HepG2 (cell line): Measurements from ENCODE around the gene ZNF503. TPM values are rescaled to one million over a fixed set of nuclear protein-coding genes. Genes with fewer than 3 reads are reported as not detected.

Experiments used
- ATAC-seq: fragments of 200-7000 bp; cut with Tn5 transposase; 3 replicates; pipeline ENCODE4 v1.9.1; 2020; ENCODE audit warnings: mild to moderate bottlenecking, moderate library complexity
- BruUV-seq: library from RNA; stranded (reverse); fragments of 400-500 nt; replicated peaks from 2 replicates; lab custom pipeline; 2021; lab: Mats Ljungman, UMichigan
- CTCF ChIA-PET: fragments of 300-600 bp; formaldehyde crosslinking; extraction: SDS; loops from one replicate; lab custom pipeline; 2021; ENCODE audit warnings: low total read pairs, inconsistent platforms, low intra/inter-chr PET ratio; lab: Yijun Ruan, JAX
- POLR2A ChIA-PET: fragments of 350-600 bp; sonication (Branson Sonifier 250); formaldehyde crosslinking; loops from one replicate; lab custom pipeline; 2020; ENCODE audit warnings: antibody characterized with exemption, inconsistent platforms; lab: Yijun Ruan, JAX
- DNase-seq: peaks from one replicate; pipeline ENCODE4 v3.0.0-alpha.2; 2015; ENCODE audit warnings: low spot score
- FAIRE-seq: peaks from 3 replicates; lab custom pipeline; 2011; peaks lifted over from hg19 to GRCh38; lab: Jason Lieb, UNC
- H2AFZ ChIP-seq: one replicate; pipeline ENCODE4 v1.6.1; 2011; ENCODE audit warnings: low read length, inconsistent platforms
- H3K27ac ChIP-seq: fragments of 300-600 bp; 3 replicates; pipeline ENCODE4 v1.8.0; 2011; ENCODE audit warnings: mixed run types, mild to moderate bottlenecking, mixed read lengths, low read length, inconsistent platforms; ENCODE audit not compliant: insufficient read depth; ENCODE audit errors: extremely low read length
- H3K27me3 ChIP-seq, 2 experiments: fragments of 200-600 bp in 1 of 2; 2 replicates in 1 of 2; 3 replicates in 1 of 2; pipeline versions ENCODE4 v1.6.0 to v1.8.0; 2011; ENCODE audit warnings: low read length in 2 of 2, mild to moderate bottlenecking in 2 of 2, moderate library complexity in 2 of 2, inconsistent platforms in 1 of 2; ENCODE audit not compliant: insufficient read depth in 2 of 2, control insufficient read depth in 1 of 2
- H3K36me3 ChIP-seq, 2 experiments: fragments of 200-600 bp in 1 of 2; replicated peaks in 1 of 2; 2 replicates in 1 of 2; 3 replicates in 1 of 2; pipeline versions ENCODE4 v1.5.1 to v1.8.0; 2011; ENCODE audit warnings: low read length in 2 of 2, inconsistent platforms in 1 of 2; ENCODE audit not compliant: insufficient read depth in 2 of 2, control insufficient read depth in 1 of 2
- H3K4me1 ChIP-seq: 2 replicates; pipeline ENCODE4 v1.5.1; 2012; ENCODE audit warnings: low read length, inconsistent platforms; ENCODE audit not compliant: insufficient read depth
- H3K4me2 ChIP-seq: 2 replicates; pipeline ENCODE4 v1.6.0; 2011; ENCODE audit warnings: low read depth, low read length, inconsistent platforms
- H3K4me3 ChIP-seq, 3 experiments: fragments of 200-600 bp in 1 of 3; sonication (generic), shearing (Covaris generic) in 1 of 3; replicated peaks in 1 of 3; 2 replicates each; pipeline ENCODE4 v1.5.1; 2011 to 2016; ENCODE audit warnings: low read length in 3 of 3, inconsistent platforms in 2 of 3, low read depth in 2 of 3, mild to moderate bottlenecking in 2 of 3, control low read depth in 1 of 3, mixed read lengths in 1 of 3; ENCODE audit not compliant: insufficient read depth in 1 of 3
- H3K79me2 ChIP-seq: one replicate; pipeline ENCODE4 v1.6.1; 2011; ENCODE audit warnings: low read length, inconsistent platforms; ENCODE audit not compliant: insufficient read depth
- H3K9ac ChIP-seq: 2 replicates; pipeline ENCODE4 v1.6.0; 2011; ENCODE audit warnings: mild to moderate bottlenecking, low read depth, low read length, inconsistent platforms; ENCODE audit not compliant: insufficient read depth
- H3K9me3 ChIP-seq: 2 replicates; pipeline ENCODE4 v1.5.1; 2012; ENCODE audit warnings: mild to moderate bottlenecking, low read length
- H4K20me1 ChIP-seq: 2 replicates; pipeline ENCODE4 v1.6.0; 2011; ENCODE audit warnings: inconsistent platforms, mild to moderate bottlenecking, low read length, moderate library complexity; ENCODE audit not compliant: insufficient read depth
- ARNT ChIP-seq: fragments of 450-650 bp; IDR thresholded peaks from 2 replicates; pipeline ENCODE4 v1.6.1; 2017
- CEBPG ChIP-seq: IDR thresholded peaks from 2 replicates; pipeline ENCODE4 v1.6.1; 2016
- EP300 ChIP-seq, 3 experiments: sonication (generic) in 1 of 3; formaldehyde crosslinking in 1 of 3; IDR thresholded peaks; 2 replicates each; pipeline versions ENCODE4 v1.5.1 to v1.6.1; 2011 to 2020; ENCODE audit warnings: low read depth in 2 of 3, low read length in 2 of 3, borderline replicate concordance in 1 of 3, improper control_type of control experiment in 1 of 3, mild to moderate bottlenecking in 1 of 3, missing genetic modification reagents in 1 of 3, moderate library complexity in 1 of 3
- GATAD1 ChIP-seq: IDR thresholded peaks from 2 replicates; pipeline ENCODE4 v1.6.1; 2016; ENCODE audit warnings: missing genetic modification reagents, missing compliant biosample characterization
- GATAD2A ChIP-seq: IDR thresholded peaks from 2 replicates; pipeline ENCODE4 v1.6.1; 2016
- HMG20B ChIP-seq: conservative IDR thresholded peaks from 2 replicates; pipeline ENCODE4 v1.6.1; 2016; ENCODE audit warnings: missing genetic modification reagents, missing compliant biosample characterization
- HNF4A ChIP-seq: sonication (generic); formaldehyde crosslinking; IDR thresholded peaks from 2 replicates; pipeline ENCODE4 v1.4.0; 2020; ENCODE audit warnings: missing genetic modification reagents
- HNF4G ChIP-seq, 2 experiments: sonication (generic) in 1 of 2; formaldehyde crosslinking in 1 of 2; IDR thresholded peaks; 2 replicates each; pipeline versions ENCODE4 v1.4.0 to v1.6.1; 2011 to 2020; ENCODE audit warnings: borderline replicate concordance in 2 of 2, low read depth in 2 of 2, mild to moderate bottlenecking in 2 of 2, low read length in 1 of 2, missing genetic modification reagents in 1 of 2, moderate library complexity in 1 of 2
- RARA ChIP-seq: IDR thresholded peaks from 2 replicates; pipeline ENCODE4 v1.6.1; 2016; ENCODE audit warnings: missing genetic modification reagents, missing compliant biosample characterization
- SALL1 ChIP-seq: sonication (generic); formaldehyde crosslinking; IDR thresholded peaks from 2 replicates; pipeline ENCODE4 v1.8.0; 2022; ENCODE audit warnings: mild to moderate bottlenecking, missing genetic modification reagents
- SMC3 ChIP-seq: IDR thresholded peaks from 2 replicates; pipeline ENCODE4 v1.6.1; 2011; ENCODE audit warnings: low read length, improper control_type of control experiment
- SUZ12 ChIP-seq: fragments of 150-350 bp; IDR thresholded peaks from 2 replicates; pipeline ENCODE4 v1.6.1; 2014; ENCODE audit warnings: low read depth, low read length
- TEAD3 ChIP-seq: optimal IDR thresholded peaks from 2 replicates; pipeline ENCODE3; 2016; ENCODE audit warnings: borderline replicate concordance
- TRIM22 ChIP-seq: fragments of 450-650 bp; IDR thresholded peaks from 2 replicates; pipeline ENCODE4 v1.6.1; 2017
- ZFX ChIP-seq: sonication (generic); formaldehyde crosslinking; IDR thresholded peaks from 2 replicates; pipeline ENCODE4 v1.4.0; 2020; ENCODE audit warnings: mild to moderate bottlenecking, low read depth, missing genetic modification reagents, moderate library complexity
- ZFY ChIP-seq: sonication (generic); formaldehyde crosslinking; IDR thresholded peaks from 2 replicates; pipeline ENCODE4 v1.4.0; 2020; ENCODE audit warnings: missing genetic modification reagents
- ZNF225 ChIP-seq: sonication (generic); formaldehyde crosslinking; IDR thresholded peaks from 2 replicates; pipeline ENCODE4 v1.4.0; 2020; ENCODE audit warnings: mild to moderate bottlenecking, missing genetic modification reagents
- ZNF326 ChIP-seq: sonication (generic); formaldehyde crosslinking; IDR thresholded peaks from 2 replicates; pipeline ENCODE4 v1.4.0; 2020; ENCODE audit warnings: missing genetic modification reagents, borderline replicate concordance
- WGBS: methylation state at CpG from one replicate; pipeline ENCODE4 v1.1.6; 2017; ENCODE audit warnings: low lambda C conversion rate; 5-methylcytosine and 5-hydroxymethylcytosine counted together
- in situ Hi-C: cut with HindIII; loops from 2 replicates; pipeline ENCODE4 v1.10.0; 2017; ENCODE audit warnings: low pct_unique_long_range_greater_than_20kb; ENCODE audit not compliant: extremely low pct_ligation_motif_present
- intact Hi-C: fragments of 100-400 bp; cut with micrococcal nuclease; formaldehyde crosslinking; loops from one replicate; pipeline ENCODE4 v1.10.0; 2022; ENCODE audit not compliant: unreplicated experiment
- polyA plus RNA-seq, 8 experiments: library from polyadenylated mRNA; depleted of rRNA in 3 of 8; stranded (reverse) in 7 of 8; unstranded in 1 of 8; fragments of >200 nt; fragmentation: Illumina TruSeq in 4 of 8; extraction: Trizol in 4 of 8; gene quantifications; 2 replicates each; pipeline versions ENCODE4 v1.2.1 to v1.2.3, GENCODE V29; 2011 to 2016; ENCODE audit warnings: low read depth in 4 of 8, missing spikeins in 1 of 8, mixed read lengths in 1 of 8; ENCODE audit not compliant: insufficient read depth in 1 of 8
- total RNA-seq, 5 experiments: library from RNA; depleted of rRNA; stranded (reverse); fragments of >200 nt; fragmentation: Illumina TruSeq; extraction: Trizol; gene quantifications; 2 replicates each; pipeline ENCODE4 v1.2.3, GENCODE V29; 2016; ENCODE audit warnings: low read depth in 1 of 5
- TF ChIP-seq, protein P1 (sequence below): sonication (generic); formaldehyde crosslinking; IDR thresholded peaks from 2 replicates; pipeline ENCODE4 v1.4.0; 2020; ENCODE audit warnings: missing genetic modification reagents, borderline replicate concordance

The ZNF503 gene
- total and polyA plus RNA-seq, 2 of the 13 experiments (the other 11 are each of a cell fraction or from before 2014, with no cell fraction given): 2.7 to 8.3 TPM

DNA sequence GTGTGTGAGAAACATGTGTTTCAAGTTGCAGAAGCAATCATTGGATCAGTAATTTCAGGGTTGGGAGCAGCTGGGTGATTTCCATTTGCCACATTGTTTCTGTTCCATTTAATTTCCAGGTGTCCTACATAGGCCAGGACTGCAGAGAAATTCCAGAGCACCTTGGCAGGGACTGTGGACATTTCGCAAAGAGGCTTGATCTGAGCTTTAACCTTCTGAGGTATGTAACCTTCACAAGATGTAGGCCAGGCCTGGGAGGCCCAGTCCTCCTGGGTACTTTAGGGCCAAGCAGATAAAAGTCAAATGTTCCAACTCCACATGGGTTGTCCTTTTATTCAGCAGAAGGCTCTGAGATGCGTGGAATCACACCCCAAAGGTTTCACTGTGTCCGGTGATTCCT is 36.7 kb upstream of the ZNF503 start:
- Histone ChIP-seq H3K79me2 (peaks cover 6% of the 10 kb centered on the region), H3K4me3 (no peak overlapping the region), H4K20me1 (no peaks in the 10 kb centered on the region), H3K4me1 (peaks cover 92% of the 10 kb centered on the region), H3K9ac (no peak overlapping the region), H3K27ac (peak overlapping the region; percentile 14), H3K36me3 (peaks cover 0 to 3% of the 10 kb centered on the region in 2 experiments; a peak in 2 of 5 replicates), H3K9me3 (peaks cover 5% of the 10 kb centered on the region; the same call in 1 of the 2 replicates), H2AFZ (no peak overlapping the region), H3K27me3 (no peaks in the 10 kb centered on the region), H3K4me2 (no peak overlapping the region; the same call in 1 of the 2 replicates)
- ATAC-seq (peak; percentile 77), FAIRE-seq (peak; percentile 90), DNase-seq (peak; percentile 50)
- in situ Hi-C loops: no loop called here
- WGBS: 70% methylated on average over 3 of the region's 3 CpGs
- CTCF ChIA-PET: no interaction called here
- intact Hi-C loops: loop anchor here (10.0 kb wide), 1 partner anchor 87 kb away; no protein-coding TSS in a partner anchor
- no peak for TF ChIP-seq SUZ12
- TF ChIP-seq ZFY (CRISPR knock-in tag): peak; percentile 55
- TF ChIP-seq ZNF225: no peak
- TF ChIP-seq ZNF326 (CRISPR knock-in tag): no peak
- TF ChIP-seq SALL1 (CRISPR knock-in tag): 0 out of 2 replicates have a peak, but pooled peaks have one; percentile 10
- TF ChIP-seq RARA (CRISPR knock-in tag): 0 out of 2 replicates have a peak, but pooled peaks have one; percentile 15
- TF ChIP-seq, protein P1, sequence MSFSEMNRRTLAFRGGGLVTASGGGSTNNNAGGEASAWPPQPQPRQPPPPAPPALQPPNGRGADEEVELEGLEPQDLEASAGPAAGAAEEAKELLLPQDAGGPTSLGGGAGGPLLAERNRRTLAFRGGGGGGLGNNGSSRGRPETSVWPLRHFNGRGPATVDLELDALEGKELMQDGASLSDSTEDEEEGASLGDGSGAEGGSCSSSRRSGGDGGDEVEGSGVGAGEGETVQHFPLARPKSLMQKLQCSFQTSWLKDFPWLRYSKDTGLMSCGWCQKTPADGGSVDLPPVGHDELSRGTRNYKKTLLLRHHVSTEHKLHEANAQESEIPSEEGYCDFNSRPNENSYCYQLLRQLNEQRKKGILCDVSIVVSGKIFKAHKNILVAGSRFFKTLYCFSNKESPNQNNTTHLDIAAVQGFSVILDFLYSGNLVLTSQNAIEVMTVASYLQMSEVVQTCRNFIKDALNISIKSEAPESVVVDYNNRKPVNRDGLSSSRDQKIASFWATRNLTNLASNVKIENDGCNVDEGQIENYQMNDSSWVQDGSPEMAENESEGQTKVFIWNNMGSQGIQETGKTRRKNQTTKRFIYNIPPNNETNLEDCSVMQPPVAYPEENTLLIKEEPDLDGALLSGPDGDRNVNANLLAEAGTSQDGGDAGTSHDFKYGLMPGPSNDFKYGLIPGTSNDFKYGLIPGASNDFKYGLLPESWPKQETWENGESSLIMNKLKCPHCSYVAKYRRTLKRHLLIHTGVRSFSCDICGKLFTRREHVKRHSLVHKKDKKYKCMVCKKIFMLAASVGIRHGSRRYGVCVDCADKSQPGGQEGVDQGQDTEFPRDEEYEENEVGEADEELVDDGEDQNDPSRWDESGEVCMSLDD (CRISPR knock-in tag): no peak
- TF ChIP-seq SMC3: no peak
- TF ChIP-seq TEAD3 (CRISPR knock-in tag): peak; percentile 61
- TF ChIP-seq HNF4A (CRISPR knock-in tag): peak; percentile 60
- TF ChIP-seq EP300 (IDR thresholded peaks at IDR 0.05; ENCODE audit: low read depth in 2 of 2, low read length in 2 of 2): peak in 1 of 2 experiments; percentile 42; a peak in 1 of 4 replicates
- TF ChIP-seq EP300 (CRISPR knock-in tag; IDR thresholded peaks at IDR 0.05; ENCODE audit: borderline replicate concordance): no peak
- TF ChIP-seq ZFX: 0 out of 2 replicates have a peak, but pooled peaks have one; percentile 31
- TF ChIP-seq GATAD2A (CRISPR knock-in tag): peak; percentile 38; the same call in 1 of the 2 replicates
- TF ChIP-seq GATAD1 (CRISPR knock-in tag): no peak
- peak; percentile 18; the same call in 1 of the 2 replicates for TF ChIP-seq HNF4G (IDR thresholded peaks at IDR 0.05; ENCODE audit: borderline replicate concordance, low read depth, low read length)
- no peak for TF ChIP-seq HNF4G (CRISPR knock-in tag; IDR thresholded peaks at IDR 0.05; ENCODE audit: borderline replicate concordance, low read depth)
- TF ChIP-seq HMG20B (CRISPR knock-in tag): no peak
- TF ChIP-seq CEBPG: peak; percentile 42
- TF ChIP-seq TRIM22: no peak
- TF ChIP-seq ARNT: no peak
- BruUV-seq: no TSS peak
- POLR2A ChIA-PET: interaction anchor here (12.3 kb wide), 1 partner anchor 35 kb away, joined by 219 read pairs; the partner anchor contains the start of gene ZNF503
